ENCODE data around the gene HSP90AB1.

HSP90AB1 gene

GRCh38 chr6:44269921-44270525 is 23.1 kb downstream of the HSP90AB1 start, which contains the start of gene TMEM151B:
TSS of gene TMEM151B (plus strand) at chr6:44270450. CDS start at chr6:44270743, 293 bp downstream.
- peak; percentile 37 for DNase-seq

GRCh38 chr6:44270526-44271405 is 23.9 kb downstream of the HSP90AB1 start:
- peak; percentile 43 for DNase-seq

- no peak for DNase-seq
These were observed 24.5 kb downstream of the HSP90AB1 start for GRCh38 chr6:44271406-44271723.

GRCh38 chr6:44271914-44272313 is 25.0 kb downstream of the HSP90AB1 start:
- no peak for DNase-seq

- DNase-seq = no peak
These were observed 25.6 kb downstream of the HSP90AB1 start for GRCh38 chr6:44272529-44272928.

GRCh38 chr6:44272999-44273566 is 26.2 kb downstream of the HSP90AB1 start:
- DNase-seq = no peak

GRCh38 chr6:44273617-44274016 is 26.7 kb downstream of the HSP90AB1 start:
- DNase-seq = no peak

- no peak for DNase-seq
These were observed 28.4 kb downstream of the HSP90AB1 start for GRCh38 chr6:44275271-44275748.

GRCh38 chr6:44275749-44276648 is 29.1 kb downstream of the HSP90AB1 start:
- no peak for DNase-seq

- no peak for DNase-seq
These were observed 30.1 kb downstream of the HSP90AB1 start for GRCh38 chr6:44276667-44277640.

- DNase-seq = no peak
These were observed 30.9 kb downstream of the HSP90AB1 start for GRCh38 chr6:44277763-44278162.

GRCh38 chr6:44278315-44278714 is 31.4 kb downstream of the HSP90AB1 start:
- no peak for DNase-seq

- no peak for DNase-seq
These were observed 32.1 kb downstream of the HSP90AB1 start for GRCh38 chr6:44278774-44279697.

GRCh38 chr6:44284121-44284520 is 37.2 kb downstream of the HSP90AB1 start:
- DNase-seq = no peak

- no peak for DNase-seq
These were observed 38.0 kb downstream of the HSP90AB1 start for GRCh38 chr6:44284867-44285266.

- no peak for DNase-seq
These were observed 38.8 kb downstream of the HSP90AB1 start for GRCh38 chr6:44285552-44286284.

GRCh38 chr6:44286285-44286565 is 39.3 kb downstream of the HSP90AB1 start:
- DNase-seq = no peak

- DNase-seq = no peak
These were observed 39.8 kb downstream of the HSP90AB1 start for GRCh38 chr6:44286747-44287146.

GRCh38 chr6:44289726-44290260 is 42.9 kb downstream of the HSP90AB1 start:
- DNase-seq = no peak

GRCh38 chr6:44291841-44292240 is 44.9 kb downstream of the HSP90AB1 start:
- no peak for DNase-seq
